GM12874 (cell line): ENCODE results near the gene ANKRD13B.

Source experiments
- CTCF ChIP-seq: IDR thresholded peaks from 2 replicates; pipeline ENCODE4 v1.5.1; 2011; ENCODE audit warnings: low read depth, mild to moderate bottlenecking, control low read depth, low read length, moderate library complexity; ENCODE audit not compliant: insufficient read depth

Gene ANKRD13B

GRCh38 chr17:29622337-29623282, 29.7 kb downstream of the ANKRD13B start, which contains the start of gene CORO6:
Gene CORO6, minus strand, starts transcription at chr17:29622912. Its CDS starts 1,491 bp downstream, at chr17:29621421.
- no peak for TF ChIP-seq CTCF

DNA sequence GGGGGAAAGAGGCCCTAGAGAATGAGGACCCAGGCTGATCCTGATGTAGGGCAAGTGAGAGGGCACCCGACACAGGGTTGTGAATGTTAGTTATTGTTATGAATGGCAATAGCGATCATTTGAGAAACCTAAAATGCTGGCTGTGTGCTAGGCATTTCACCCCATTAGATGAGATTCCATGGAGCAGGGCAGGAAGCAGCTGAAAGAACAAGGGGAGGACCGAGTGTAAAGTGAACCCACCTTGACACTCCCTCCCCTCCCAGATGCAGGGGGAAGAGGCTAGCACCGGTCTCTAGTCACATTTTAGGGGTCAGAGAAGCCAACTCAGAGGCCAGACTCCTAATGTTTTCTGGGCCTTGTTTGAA, 30.3 kb downstream of the ANKRD13B start:
- no peak for TF ChIP-seq CTCF

DNA sequence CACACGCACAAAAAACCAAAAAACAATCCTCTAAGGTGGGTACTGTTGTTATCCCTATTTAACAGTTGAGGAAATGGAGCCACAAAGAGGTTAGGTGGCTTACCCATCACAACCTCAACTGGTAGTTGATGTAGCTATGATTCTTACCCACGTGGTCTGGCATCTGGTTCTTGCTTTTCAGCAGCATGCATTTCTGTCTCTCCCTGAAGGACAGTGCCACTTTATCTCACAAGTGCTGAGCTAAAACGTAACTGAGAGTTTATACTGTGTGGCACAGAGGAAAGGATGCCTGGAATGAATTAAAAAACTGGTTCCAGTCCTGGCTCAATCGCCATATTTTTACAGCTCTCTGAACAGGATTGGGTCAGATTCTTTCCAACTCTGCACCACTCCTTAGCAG, 31.7 kb downstream of the ANKRD13B start:
- TF ChIP-seq CTCF = no peak

- no peak for TF ChIP-seq CTCF
Measured at GRCh38 chr17:29625037-29625750, 32.3 kb downstream of the ANKRD13B start.

DNA sequence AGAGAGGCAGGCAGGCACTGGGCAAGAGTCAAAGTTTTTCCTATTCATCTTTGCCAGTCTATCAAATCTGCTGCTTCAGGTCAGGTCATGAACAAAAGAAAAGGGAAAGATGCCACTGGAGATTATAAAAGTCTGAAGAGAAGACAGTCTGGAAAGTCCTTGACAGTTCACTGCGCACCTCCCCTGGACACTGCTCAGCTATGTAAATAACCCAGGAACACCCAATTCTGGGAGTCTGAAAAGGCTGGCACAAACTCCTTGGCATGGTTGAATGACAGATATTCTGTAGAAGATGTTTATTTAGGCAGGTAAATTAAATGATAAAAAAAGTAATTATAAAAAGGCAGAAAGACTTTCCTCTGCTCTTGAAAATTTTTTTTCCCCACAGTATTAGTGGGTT, 35.0 kb downstream of the ANKRD13B start:
- TF ChIP-seq CTCF = no peak

DNA sequence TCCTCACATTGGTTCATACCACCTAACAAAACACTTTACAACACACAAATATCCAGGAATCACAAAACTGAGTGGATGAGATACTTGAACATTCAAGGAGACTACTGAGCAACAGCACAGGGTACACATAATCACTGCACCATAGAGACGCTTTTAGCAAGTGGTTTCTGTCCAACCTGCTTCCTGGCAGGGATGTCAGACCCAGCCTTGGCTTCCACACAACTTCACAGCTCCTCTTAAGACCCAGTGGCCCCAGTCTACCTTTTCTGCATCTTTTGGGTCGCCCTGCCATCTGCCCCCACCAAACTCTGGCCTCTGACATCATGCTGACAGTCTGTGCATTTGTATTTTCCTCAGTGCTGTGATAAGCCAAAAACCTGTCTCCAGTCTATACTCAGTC, 35.7 kb downstream of the ANKRD13B start:
- no peak for TF ChIP-seq CTCF

DNA sequence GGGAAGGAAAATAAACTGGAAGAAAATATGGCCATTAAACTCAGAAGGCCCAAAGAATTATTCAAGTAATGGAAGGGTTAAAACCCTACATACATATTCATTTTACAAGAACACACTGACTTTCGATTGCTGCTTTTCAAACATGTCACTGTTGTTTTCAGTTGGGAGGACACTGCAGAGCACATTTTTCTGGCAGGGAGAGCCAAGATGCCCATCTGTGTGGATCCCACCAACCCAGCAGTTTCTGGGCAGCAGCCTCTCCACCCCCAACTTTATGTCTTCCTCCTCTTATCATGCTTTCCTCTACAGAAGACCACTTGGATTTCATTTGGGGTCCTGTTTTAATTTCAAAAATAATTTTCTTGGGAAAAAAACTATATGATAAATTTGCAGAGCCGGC, 36.9 kb downstream of the ANKRD13B start:
- no peak for TF ChIP-seq CTCF
